H1 (cell line): ENCODE measurements around the gene ADH4.

Experiments used
- EP300 ChIP-seq, 2 experiments: IDR thresholded peaks; 1 replicate in 1 of 2; 2 replicates in 1 of 2; pipeline ENCODE4 v1.6.1; 2011 to 2012; ENCODE audit warnings: low read depth in 2 of 2, low read length in 2 of 2, mild to moderate bottlenecking in 2 of 2, borderline replicate concordance in 1 of 2, inconsistent platforms in 1 of 2, moderate library complexity in 1 of 2
- EZH2 ChIP-seq: fragments of 200-600 bp; sonication (generic); IDR thresholded peaks from 2 replicates; pipeline ENCODE4 v1.7.1; 2012; ENCODE audit warnings: low read depth, mild to moderate bottlenecking, moderate library complexity, low read length, inconsistent platforms; ENCODE audit not compliant: severe bottlenecking
- PHF8 ChIP-seq: fragments of 200-600 bp; sonication (generic); conservative IDR thresholded peaks from 2 replicates; pipeline ENCODE4 v1.7.1; 2012; ENCODE audit warnings: low read depth, mild to moderate bottlenecking, inconsistent platforms, low read length, moderate library complexity
- POLR2A ChIP-seq, 2 experiments: IDR thresholded peaks; 1 replicate in 1 of 2; 2 replicates in 1 of 2; pipeline ENCODE4 v1.6.1; 2011; ENCODE audit warnings: low read depth in 2 of 2, low read length in 2 of 2, mild to moderate bottlenecking in 2 of 2; ENCODE audit errors: control extremely low read depth in 1 of 2
- SP4 ChIP-seq: IDR thresholded peaks from 2 replicates; pipeline ENCODE4 v1.6.1; 2012; ENCODE audit warnings: low read length, inconsistent platforms
- TF ChIP-seq, protein P1 (sequence below), 3 experiments: IDR thresholded peaks; 1 replicate in 2 of 3; 2 replicates in 1 of 3; pipeline versions ENCODE4 v1.5.1 to v1.6.1; 2011; ENCODE audit warnings: low read length in 3 of 3, mild to moderate bottlenecking in 3 of 3, inconsistent platforms in 2 of 3, low read depth in 1 of 3, moderate library complexity in 1 of 3; ENCODE audit not compliant: insufficient read depth in 1 of 3; ENCODE audit errors: control extremely low read depth in 1 of 3

DNA sequence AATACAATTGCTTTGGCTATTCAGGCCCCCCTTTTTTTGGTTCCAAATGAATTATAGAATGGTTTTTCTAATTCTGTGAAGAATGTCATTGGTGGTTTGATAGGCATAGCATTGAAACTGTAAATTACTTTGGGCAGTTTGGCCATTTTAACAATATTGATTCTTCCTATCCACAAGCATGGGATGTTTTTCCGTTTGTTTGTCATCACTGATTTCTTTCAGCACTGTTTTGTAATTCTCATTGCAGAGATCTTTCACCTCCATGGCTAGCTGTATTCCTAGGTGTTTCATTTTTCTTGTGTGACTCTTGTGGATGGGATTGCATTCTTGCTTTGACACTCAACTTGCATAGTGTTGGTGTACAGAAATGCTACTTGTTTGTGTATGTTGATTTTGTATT is 41.9 kb upstream of the ADH4 start:
- TF ChIP-seq, protein P1, sequence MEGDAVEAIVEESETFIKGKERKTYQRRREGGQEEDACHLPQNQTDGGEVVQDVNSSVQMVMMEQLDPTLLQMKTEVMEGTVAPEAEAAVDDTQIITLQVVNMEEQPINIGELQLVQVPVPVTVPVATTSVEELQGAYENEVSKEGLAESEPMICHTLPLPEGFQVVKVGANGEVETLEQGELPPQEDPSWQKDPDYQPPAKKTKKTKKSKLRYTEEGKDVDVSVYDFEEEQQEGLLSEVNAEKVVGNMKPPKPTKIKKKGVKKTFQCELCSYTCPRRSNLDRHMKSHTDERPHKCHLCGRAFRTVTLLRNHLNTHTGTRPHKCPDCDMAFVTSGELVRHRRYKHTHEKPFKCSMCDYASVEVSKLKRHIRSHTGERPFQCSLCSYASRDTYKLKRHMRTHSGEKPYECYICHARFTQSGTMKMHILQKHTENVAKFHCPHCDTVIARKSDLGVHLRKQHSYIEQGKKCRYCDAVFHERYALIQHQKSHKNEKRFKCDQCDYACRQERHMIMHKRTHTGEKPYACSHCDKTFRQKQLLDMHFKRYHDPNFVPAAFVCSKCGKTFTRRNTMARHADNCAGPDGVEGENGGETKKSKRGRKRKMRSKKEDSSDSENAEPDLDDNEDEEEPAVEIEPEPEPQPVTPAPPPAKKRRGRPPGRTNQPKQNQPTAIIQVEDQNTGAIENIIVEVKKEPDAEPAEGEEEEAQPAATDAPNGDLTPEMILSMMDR (IDR thresholded peaks at IDR 0.05; ENCODE audit: control extremely low read depth in 1 of 3, insufficient read depth in 1 of 3, low read depth in 1 of 3, low read length in 3 of 3), result no peak
- no peak for TF ChIP-seq EZH2
- no peak for TF ChIP-seq EP300 (IDR thresholded peaks at IDR 0.05; ENCODE audit: borderline replicate concordance in 1 of 2, low read depth in 2 of 2, low read length in 2 of 2)
- no peak for TF ChIP-seq PHF8
- TF ChIP-seq SP4, result no peak
- no peak for TF ChIP-seq POLR2A (IDR thresholded peaks at IDR 0.05; ENCODE audit: control extremely low read depth in 1 of 2, low read depth in 2 of 2, low read length in 2 of 2)
